Skeletal muscle satellite cell (primary cell): Measurements from ENCODE around the gene RERE.
A peak's percentile ranks its signal among the peaks of the same experiment; 100 is the strongest.

ENCODE experiments used
- H3K27me3 ChIP-seq: 2 replicates; pipeline ENCODE4 v1.7.0; 2013; ENCODE audit warnings: low read length; ENCODE audit not compliant: control insufficient read depth, insufficient read depth
- H3K36me3 ChIP-seq: 2 replicates; pipeline ENCODE4 v1.7.0; 2013; ENCODE audit warnings: mild to moderate bottlenecking, control low read depth, low read length; ENCODE audit not compliant: insufficient read depth
- H3K4me1 ChIP-seq: 2 replicates; pipeline ENCODE4 v1.7.0; 2013; ENCODE audit warnings: low read length; ENCODE audit not compliant: control insufficient read depth, insufficient read depth
- H3K4me2 ChIP-seq: 2 replicates; pipeline ENCODE4 v1.7.0; 2013; ENCODE audit warnings: mild to moderate bottlenecking, low read length
- H3K4me3 ChIP-seq: 2 replicates; pipeline ENCODE4 v1.7.0; 2013; ENCODE audit warnings: low read length
- H3K9ac ChIP-seq: 2 replicates; pipeline ENCODE4 v1.7.0; 2013; ENCODE audit warnings: mild to moderate bottlenecking, low read depth, low read length, moderate library complexity
- H3K9me3 ChIP-seq: replicated peaks from 2 replicates; pipeline ENCODE4 v1.7.0; 2013; ENCODE audit warnings: mild to moderate bottlenecking, control low read depth, low read length

The RERE gene

GRCh38 chr1:8350914-8351684, 466.3 kb downstream of the RERE start:
- H3K4me1 ChIP-seq: peaks cover 27% of the 10 kb centered on the region
- no peak overlapping the region for H3K4me3 ChIP-seq
- no peaks in the 10 kb centered on the region for H3K9me3 ChIP-seq
- H3K27me3 ChIP-seq: no peaks in the 10 kb centered on the region
- no peak overlapping the region for H3K4me2 ChIP-seq
- H3K36me3 ChIP-seq: peaks cover 38% of the 10 kb centered on the region
- H3K9ac ChIP-seq: no peak overlapping the region

GRCh38 chr1:8349961-8350360, 467.5 kb downstream of the RERE start:
- peaks cover 27% of the 10 kb centered on the region for H3K36me3 ChIP-seq
- no peak overlapping the region for H3K4me3 ChIP-seq
- H3K9me3 ChIP-seq: no peaks in the 10 kb centered on the region
- peak overlapping the region; percentile 15 for H3K9ac ChIP-seq
- H3K27me3 ChIP-seq: no peaks in the 10 kb centered on the region
- H3K4me1 ChIP-seq: peaks cover 27% of the 10 kb centered on the region
- no peak overlapping the region for H3K4me2 ChIP-seq

GRCh38 chr1:8349473-8349865, 468.0 kb downstream of the RERE start:
- Histone ChIP-seq H3K4me1 (peaks cover 28% of the 10 kb centered on the region), H3K4me3 (no peak overlapping the region), H3K27me3 (no peaks in the 10 kb centered on the region)

GRCh38 chr1:8348777-8349472, 468.5 kb downstream of the RERE start:
- no peak overlapping the region for H3K4me3 ChIP-seq
- H3K4me2 ChIP-seq: no peak overlapping the region
- no peaks in the 10 kb centered on the region for H3K9me3 ChIP-seq
- H3K36me3 ChIP-seq: peaks cover 19% of the 10 kb centered on the region
- peaks cover 31% of the 10 kb centered on the region for H3K4me1 ChIP-seq
- no peaks in the 10 kb centered on the region for H3K27me3 ChIP-seq
- no peak overlapping the region for H3K9ac ChIP-seq

More at GRCh38 chr1:8349473-8349865, 468.0 kb downstream of the RERE start:
- no peak overlapping the region for H3K9ac ChIP-seq
- peaks cover 23% of the 10 kb centered on the region for H3K36me3 ChIP-seq
- no peaks in the 10 kb centered on the region for H3K9me3 ChIP-seq
- no peak overlapping the region for H3K4me2 ChIP-seq

- H3K4me2 ChIP-seq: no peak overlapping the region
- peaks cover 12% of the 10 kb centered on the region for H3K36me3 ChIP-seq
- no peak overlapping the region for H3K4me3 ChIP-seq
- no peaks in the 10 kb centered on the region for H3K27me3 ChIP-seq
- H3K9ac ChIP-seq: no peak overlapping the region
- no peaks in the 10 kb centered on the region for H3K9me3 ChIP-seq
- H3K4me1 ChIP-seq: peaks cover 30% of the 10 kb centered on the region
Observed at GRCh38 chr1:8348047-8348776, 469.2 kb downstream of the RERE start.

GRCh38 chr1:8347635-8348034, 469.8 kb downstream of the RERE start:
- H3K4me3 ChIP-seq: no peak overlapping the region
- no peak overlapping the region for H3K9ac ChIP-seq
- no peaks in the 10 kb centered on the region for H3K9me3 ChIP-seq
- no peaks in the 10 kb centered on the region for H3K27me3 ChIP-seq
- peaks cover 32% of the 10 kb centered on the region for H3K4me1 ChIP-seq
- peaks cover 6% of the 10 kb centered on the region for H3K36me3 ChIP-seq
- H3K4me2 ChIP-seq: no peak overlapping the region

- no peaks in the 10 kb centered on the region for H3K27me3 ChIP-seq
- H3K4me3 ChIP-seq: no peak overlapping the region
- no peaks in the 10 kb centered on the region for H3K9me3 ChIP-seq
- peaks cover 38% of the 10 kb centered on the region for H3K4me1 ChIP-seq
- no peaks in the 10 kb centered on the region for H3K36me3 ChIP-seq
- no peak overlapping the region for H3K4me2 ChIP-seq
- H3K9ac ChIP-seq: no peak overlapping the region
Observed at GRCh38 chr1:8345621-8346415, 471.6 kb downstream of the RERE start.

- Histone ChIP-seq H3K9me3 (no peaks in the 10 kb centered on the region), H3K27me3 (no peaks in the 10 kb centered on the region), H3K9ac (no peak overlapping the region), H3K4me2 (no peak overlapping the region), H3K4me1 (peaks cover 35% of the 10 kb centered on the region), H3K4me3 (no peak overlapping the region), H3K36me3 (no peaks in the 10 kb centered on the region)
Observed at GRCh38 chr1:8344893-8345507, 472.4 kb downstream of the RERE start.

- H3K27me3 ChIP-seq: no peaks in the 10 kb centered on the region
- H3K4me3 ChIP-seq: peak overlapping the region; percentile 35
- no peaks in the 10 kb centered on the region for H3K9me3 ChIP-seq
- H3K9ac ChIP-seq: peak overlapping the region; percentile 67
- H3K4me1 ChIP-seq: peaks cover 27% of the 10 kb centered on the region
- no peaks in the 10 kb centered on the region for H3K36me3 ChIP-seq
- H3K4me2 ChIP-seq: peak overlapping the region; percentile 77
Observed at GRCh38 chr1:8343464-8344001, 473.9 kb downstream of the RERE start.

- Histone ChIP-seq H3K4me3 (peak overlapping the region; percentile 26), H3K27me3 (no peaks in the 10 kb centered on the region), H3K36me3 (no peaks in the 10 kb centered on the region), H3K9me3 (no peaks in the 10 kb centered on the region), H3K4me2 (peak overlapping the region; percentile 53), H3K4me1 (peaks cover 24% of the 10 kb centered on the region), H3K9ac (peak overlapping the region; percentile 67)
Observed at GRCh38 chr1:8343044-8343443, 474.4 kb downstream of the RERE start.
